22Rv1 (cell line): ENCODE measurements around the gene CYP27B1.

ENCODE experiments used
- H3K27ac ChIP-seq: fragments of 450-650 bp; 2 replicates; pipeline ENCODE4 v1.5.1; 2017
- ZFX ChIP-seq: fragments of 450-650 bp; IDR thresholded peaks from 2 replicates; pipeline ENCODE4 v1.6.1; 2017; ENCODE audit warnings: antibody characterized with exemption, borderline replicate concordance
- TF ChIP-seq, protein P1 (sequence below): fragments of 450-650 bp; IDR thresholded peaks from 2 replicates; pipeline ENCODE4 v1.5.1; 2017; ENCODE audit warnings: mild to moderate bottlenecking

The CYP27B1 gene

DNA sequence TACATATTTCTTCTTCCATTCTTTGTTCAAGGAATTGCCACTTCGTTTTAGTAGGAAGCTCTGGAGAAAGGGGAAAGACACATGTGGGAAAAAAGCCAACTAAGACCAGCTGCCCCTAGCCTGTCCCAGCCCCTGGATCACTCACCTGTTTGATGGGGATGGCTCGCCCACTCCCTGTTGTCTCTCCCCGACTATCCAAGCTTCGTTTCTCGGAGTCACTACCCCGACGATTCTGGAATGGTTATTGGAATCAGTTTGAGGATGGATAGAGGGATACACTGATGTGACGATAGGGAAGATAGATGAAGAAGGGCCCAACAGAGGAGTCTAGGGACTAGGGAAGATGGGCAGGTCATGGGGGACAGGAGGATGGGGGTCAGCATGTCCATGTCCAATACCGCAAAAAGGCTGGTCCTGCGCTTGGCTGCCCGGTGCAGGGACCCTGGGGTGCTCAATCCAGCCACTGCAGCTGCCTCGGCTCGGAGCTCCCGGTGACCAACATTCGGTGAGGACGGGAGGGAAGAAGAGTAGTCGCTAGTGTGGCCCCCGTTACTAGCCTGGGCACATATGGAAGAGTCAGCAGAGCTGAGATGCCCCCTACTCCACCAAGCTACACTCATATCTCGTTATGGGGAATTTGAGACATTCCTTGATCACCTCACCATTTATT is 35.3 kb downstream of the CYP27B1 start:
- H3K27ac ChIP-seq, result no peak overlapping the region
- no peak for TF ChIP-seq ZFX
- TF ChIP-seq, protein P1, sequence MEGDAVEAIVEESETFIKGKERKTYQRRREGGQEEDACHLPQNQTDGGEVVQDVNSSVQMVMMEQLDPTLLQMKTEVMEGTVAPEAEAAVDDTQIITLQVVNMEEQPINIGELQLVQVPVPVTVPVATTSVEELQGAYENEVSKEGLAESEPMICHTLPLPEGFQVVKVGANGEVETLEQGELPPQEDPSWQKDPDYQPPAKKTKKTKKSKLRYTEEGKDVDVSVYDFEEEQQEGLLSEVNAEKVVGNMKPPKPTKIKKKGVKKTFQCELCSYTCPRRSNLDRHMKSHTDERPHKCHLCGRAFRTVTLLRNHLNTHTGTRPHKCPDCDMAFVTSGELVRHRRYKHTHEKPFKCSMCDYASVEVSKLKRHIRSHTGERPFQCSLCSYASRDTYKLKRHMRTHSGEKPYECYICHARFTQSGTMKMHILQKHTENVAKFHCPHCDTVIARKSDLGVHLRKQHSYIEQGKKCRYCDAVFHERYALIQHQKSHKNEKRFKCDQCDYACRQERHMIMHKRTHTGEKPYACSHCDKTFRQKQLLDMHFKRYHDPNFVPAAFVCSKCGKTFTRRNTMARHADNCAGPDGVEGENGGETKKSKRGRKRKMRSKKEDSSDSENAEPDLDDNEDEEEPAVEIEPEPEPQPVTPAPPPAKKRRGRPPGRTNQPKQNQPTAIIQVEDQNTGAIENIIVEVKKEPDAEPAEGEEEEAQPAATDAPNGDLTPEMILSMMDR, result no peak

DNA sequence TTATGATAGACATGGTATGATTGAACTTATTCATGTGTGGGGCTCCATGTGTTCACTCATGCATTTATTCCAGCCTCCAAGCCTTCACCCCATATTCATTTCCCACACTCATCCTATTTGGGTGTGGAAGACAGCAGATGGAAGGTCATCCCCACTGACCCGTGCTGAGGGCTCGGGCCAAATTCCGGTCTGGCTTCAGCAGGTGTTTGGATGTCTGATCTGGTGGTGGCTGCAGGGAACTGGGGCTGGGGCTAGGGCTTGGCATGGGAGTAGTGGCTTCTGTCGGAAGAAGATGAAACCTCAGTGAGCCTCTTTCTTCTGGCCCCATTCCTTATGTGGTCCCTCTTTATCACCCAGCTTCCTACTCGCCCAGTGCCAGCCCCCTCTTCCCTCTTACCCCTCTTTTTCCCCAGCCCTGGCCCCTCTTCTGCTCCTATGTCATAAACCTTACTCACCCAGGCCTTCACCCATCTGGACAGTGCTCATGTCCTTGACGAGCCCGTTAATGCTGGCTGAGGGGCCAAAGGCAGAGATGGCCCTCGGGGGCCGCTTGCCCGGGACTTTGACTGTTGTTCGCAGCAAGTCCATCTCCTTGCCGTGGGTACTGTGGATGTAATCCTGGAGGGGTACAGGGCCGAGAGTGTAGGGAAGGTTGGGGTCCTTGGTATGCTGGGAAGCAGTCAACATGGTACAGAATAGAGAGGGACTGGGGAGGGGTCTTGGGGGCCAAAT is 36.4 kb downstream of the CYP27B1 start:
- no peak overlapping the region for H3K27ac ChIP-seq
- no peak for TF ChIP-seq ZFX
- TF ChIP-seq, protein P1, result no peak

DNA sequence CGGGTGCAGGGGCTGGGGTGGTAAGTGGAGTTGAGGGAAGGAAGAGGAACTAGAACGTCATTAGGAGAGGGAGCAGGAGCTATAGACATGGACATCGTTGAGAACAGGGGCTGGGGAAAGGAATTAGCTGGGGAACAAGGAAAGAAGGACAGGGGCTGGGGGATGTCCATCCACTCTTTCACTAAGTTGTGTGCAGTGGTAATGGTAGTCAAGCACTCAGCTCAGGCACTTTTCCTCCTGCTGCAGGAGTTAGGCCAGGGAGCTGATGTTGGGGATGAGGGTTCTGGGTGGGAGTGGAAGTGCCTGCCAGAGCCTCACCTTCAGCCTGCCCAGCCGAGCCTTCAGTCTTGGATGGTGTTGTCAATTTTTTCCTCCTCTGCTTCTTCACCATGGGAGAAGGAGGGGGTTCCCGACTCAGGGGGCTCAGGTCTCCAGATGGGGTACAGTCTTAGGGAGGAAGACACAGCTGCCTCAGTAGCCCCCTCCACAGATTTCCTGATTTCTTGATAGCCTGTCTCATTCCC is 37.5 kb downstream of the CYP27B1 start:
- no peak overlapping the region for H3K27ac ChIP-seq
- TF ChIP-seq, protein P1, result no peak
- no peak for TF ChIP-seq ZFX

DNA sequence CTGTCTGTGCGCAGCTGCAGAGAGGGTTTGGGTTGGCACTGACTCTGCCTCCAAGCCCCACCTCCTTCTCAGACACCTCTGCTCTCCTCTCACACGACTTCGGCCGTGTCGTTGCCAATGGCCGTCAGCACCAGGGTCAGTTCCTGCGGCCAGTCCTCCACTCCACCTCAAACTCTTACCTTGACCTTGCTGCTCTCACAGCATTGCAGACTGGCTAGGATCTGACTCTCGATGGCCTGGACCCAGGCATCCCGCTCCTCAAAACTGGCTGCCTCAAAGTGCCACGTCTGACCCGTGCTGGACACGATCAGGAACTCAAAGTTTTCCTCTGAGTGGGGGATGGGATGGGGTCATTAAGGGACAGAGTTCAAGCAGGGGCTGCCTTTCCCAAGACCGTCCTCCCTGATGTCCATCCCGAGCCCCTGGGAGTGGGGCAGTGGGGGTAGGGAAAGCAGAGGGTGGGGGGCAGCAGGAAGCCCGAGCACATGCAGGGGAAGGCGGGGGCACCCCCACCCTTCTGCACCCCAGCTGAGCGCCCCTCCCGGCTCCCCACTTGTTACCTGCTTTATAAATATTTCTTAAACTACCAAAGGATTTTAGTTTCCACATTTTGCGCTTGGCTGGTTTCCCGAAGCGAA is 39.0 kb downstream of the CYP27B1 start:
- peak overlapping the region; percentile 96 for H3K27ac ChIP-seq
- no peak for TF ChIP-seq ZFX
- TF ChIP-seq, protein P1, result no peak

DNA sequence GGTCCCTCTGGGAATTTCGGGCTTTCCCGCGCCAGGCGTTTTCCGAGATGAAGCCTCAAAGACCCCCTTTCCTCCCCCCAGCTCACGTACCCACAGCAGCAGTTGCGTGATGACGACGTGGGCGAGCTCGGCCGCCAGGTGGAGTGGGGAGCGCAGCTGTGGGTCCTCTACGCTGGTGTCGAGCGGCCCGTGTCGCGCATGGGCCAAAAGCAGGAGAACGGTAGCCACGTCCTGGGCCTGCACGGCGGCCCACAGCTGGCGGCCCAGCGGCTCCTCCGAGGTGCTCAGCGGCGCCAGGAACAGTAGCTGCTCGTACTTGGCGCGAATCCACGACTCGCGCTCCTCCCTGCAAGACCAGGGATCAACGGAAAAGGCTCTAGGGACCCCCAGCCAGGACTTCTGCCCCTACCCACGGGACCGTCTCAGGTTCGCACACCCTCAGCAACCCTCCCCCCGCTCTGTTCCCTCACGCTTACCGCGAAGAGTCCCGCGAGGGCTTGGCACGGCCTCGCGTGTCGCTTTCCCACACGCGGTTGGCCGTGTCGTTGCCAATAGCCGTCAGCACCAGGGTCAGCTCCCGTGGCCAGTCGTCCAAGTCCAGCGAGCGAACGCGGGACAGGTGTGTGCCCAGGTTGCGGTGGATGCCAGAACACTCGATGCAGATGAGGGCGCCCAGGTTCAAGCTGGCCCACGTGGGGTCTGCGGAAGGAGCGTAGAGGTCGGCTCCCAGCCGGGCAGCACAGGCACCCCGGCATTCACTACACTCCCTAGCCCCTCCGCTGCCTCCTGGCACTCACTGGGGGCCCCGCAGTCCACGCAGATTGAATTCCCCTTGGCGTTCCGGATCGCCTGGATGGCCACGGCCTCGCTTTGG is 39.8 kb downstream of the CYP27B1 start:
- H3K27ac ChIP-seq, result peak overlapping the region; percentile 96
- no peak for TF ChIP-seq ZFX
- TF ChIP-seq, protein P1, result 0 out of 2 replicates have a peak, but pooled peaks have one; percentile 4

DNA sequence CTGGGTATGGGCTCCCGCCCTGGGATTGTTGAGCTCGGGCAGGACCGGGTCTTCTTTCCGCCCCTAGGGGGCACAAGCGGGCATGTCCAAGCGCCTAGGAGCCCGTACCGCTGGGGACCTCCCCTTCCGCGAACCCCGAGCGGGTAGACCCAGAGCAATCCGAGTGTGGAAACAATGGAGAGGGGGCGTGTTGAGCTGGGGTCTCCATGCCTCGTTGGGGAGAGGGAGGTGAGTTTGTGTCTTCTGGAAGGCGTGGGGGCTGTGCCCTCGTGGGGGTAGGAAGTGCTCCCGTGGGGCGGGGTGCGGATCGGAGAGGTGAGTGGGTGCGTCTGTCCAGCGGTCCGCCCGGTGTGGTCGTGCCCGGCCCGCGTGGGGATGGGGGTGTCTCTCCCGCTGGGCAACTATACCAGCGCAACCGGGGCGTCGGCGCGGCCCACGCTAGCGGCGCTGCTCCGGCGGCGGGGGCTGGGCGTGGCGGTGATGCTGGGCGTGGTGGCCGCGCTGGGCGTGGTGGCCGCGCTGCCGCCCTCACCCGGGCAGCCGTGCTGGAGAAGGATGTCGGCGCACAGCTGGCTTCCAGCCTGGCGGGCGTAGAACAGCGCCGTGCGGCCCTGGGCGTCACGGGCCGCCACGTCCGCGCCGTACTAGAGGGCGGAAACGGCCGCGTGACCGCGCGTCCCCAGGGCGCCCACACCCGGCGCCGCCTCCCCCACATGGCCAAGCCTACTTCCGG is 40.6 kb downstream of the CYP27B1 start:
- peak overlapping the region; percentile 96 for H3K27ac ChIP-seq
- TF ChIP-seq ZFX, result no peak
- TF ChIP-seq, protein P1, result peak; percentile 82
